ENCODE results near the gene GATA1.

DNA sequence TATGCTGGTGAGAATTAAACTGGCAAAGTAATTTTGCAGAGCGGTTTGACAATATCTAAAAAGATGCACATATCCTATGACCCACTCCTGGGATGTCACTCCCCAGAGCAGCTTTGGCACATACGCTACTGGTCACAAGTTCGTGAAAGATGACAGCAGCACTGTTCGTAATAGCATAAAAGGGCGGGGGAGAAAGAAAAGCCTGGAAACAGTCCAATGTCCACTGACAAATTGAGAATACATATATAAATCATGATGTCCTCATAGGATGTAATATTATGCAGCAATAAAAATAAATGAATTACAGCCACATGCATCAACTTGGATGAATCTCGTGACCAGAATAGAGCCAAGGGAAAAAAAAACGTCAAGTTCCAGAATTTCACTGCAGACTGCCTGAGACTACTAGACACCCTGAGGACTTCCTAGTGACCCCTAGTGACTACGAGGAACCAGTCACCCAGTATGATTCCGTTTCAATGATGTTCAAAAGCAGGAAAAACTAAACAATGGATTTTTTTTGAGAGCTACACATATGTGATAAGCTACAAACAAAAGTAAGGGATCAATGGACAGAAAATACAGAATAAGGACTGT lies 47.2 kb downstream of the GATA1 start:
- TF ChIP-seq CTCF (IDR thresholded peaks at IDR 0.05) (no peak), POLR2A (IDR thresholded peaks at IDR 0.05) (no peak)

Data from uterus (tissue), 2 donors.